Effector CD8-positive, alpha-beta T cell (primary cell): ENCODE data around the gene EEFSEC.

Source experiments
- DNase-seq: peaks from one replicate; lab custom pipeline; 2025; lab: John Stamatoyannopoulos, UW

Gene EEFSEC

GRCh38 chr3:128411574-128412064 lies 258.3 kb downstream of the EEFSEC start:
- DNase-seq, result no peak

GRCh38 chr3:128412180-128413002 lies 259.1 kb downstream of the EEFSEC start:
- no peak for DNase-seq

GRCh38 chr3:128413003-128413370 lies 259.7 kb downstream of the EEFSEC start:
- no peak for DNase-seq

- DNase-seq, result no peak
These were observed 260.3 kb downstream of the EEFSEC start for GRCh38 chr3:128413413-128414205.

GRCh38 chr3:128415200-128415772 lies 262.0 kb downstream of the EEFSEC start:
- DNase-seq, result no peak

GRCh38 chr3:128415773-128416577 lies 262.7 kb downstream of the EEFSEC start:
- DNase-seq, result no peak

- no peak for DNase-seq
These were observed 263.4 kb downstream of the EEFSEC start for GRCh38 chr3:128416578-128417211.

GRCh38 chr3:128418900-128419299 lies 265.6 kb downstream of the EEFSEC start:
- no peak for DNase-seq

GRCh38 chr3:128419311-128419710 lies 266.0 kb downstream of the EEFSEC start:
- no peak for DNase-seq

- no peak for DNase-seq
These were observed 267.0 kb downstream of the EEFSEC start for GRCh38 chr3:128420289-128420688.

GRCh38 chr3:128420720-128421438 lies 267.6 kb downstream of the EEFSEC start:
- no peak for DNase-seq

- DNase-seq, result no peak
These were observed 268.2 kb downstream of the EEFSEC start for GRCh38 chr3:128421439-128421836.

- DNase-seq, result no peak
These were observed 268.7 kb downstream of the EEFSEC start for GRCh38 chr3:128421966-128422365.

- DNase-seq, result no peak
These were observed 269.7 kb downstream of the EEFSEC start for GRCh38 chr3:128422762-128423524.

GRCh38 chr3:128423525-128424147 lies 270.4 kb downstream of the EEFSEC start:
- no peak for DNase-seq

- DNase-seq, result no peak
These were observed 271.3 kb downstream of the EEFSEC start for GRCh38 chr3:128424508-128425069.

GRCh38 chr3:128425142-128425845 lies 272.0 kb downstream of the EEFSEC start:
- no peak for DNase-seq

- no peak for DNase-seq
These were observed 272.5 kb downstream of the EEFSEC start for GRCh38 chr3:128425846-128426127.
